Naive thymus-derived CD4-positive, alpha-beta T cell (primary cell): ENCODE measurements around the gene DUS1L. TPM values are rescaled to one million over a fixed set of nuclear protein-coding genes. Genes with fewer than 3 reads are reported as not detected.

ENCODE experiments used
- ATAC-seq: fragments of 150-1000 bp; cut with Tn5 transposase; 2 replicates; pipeline ENCODE4 v1.10.0; 2021; ENCODE audit warnings: mild to moderate bottlenecking, moderate library complexity
- CTCF ChIA-PET: fragments of 350-600 bp; sonication (Branson Sonifier 250); formaldehyde crosslinking; loops from one replicate; lab custom pipeline; 2021; ENCODE audit warnings: antibody characterized with exemption; lab: Charles Lee
- POLR2A ChIA-PET: fragments of 350-600 bp; sonication (Branson Sonifier 250); formaldehyde crosslinking; loops from one replicate; lab custom pipeline; 2021; ENCODE audit warnings: antibody characterized with exemption, inconsistent platforms; lab: Charles Lee
- DNase-seq, 9 donors: peaks; one replicate each; pipeline versions ENCODE4 v3.0.0 to v3.0.0-alpha.2; 2020 to 2022; ENCODE audit warnings: mixed read lengths in 1 of 9
- H3K27ac ChIP-seq: one replicate; pipeline ENCODE4 v1.7.0; 2013; ENCODE audit warnings: mild to moderate bottlenecking, low read depth, low read length, moderate library complexity
- H3K27me3 ChIP-seq, 2 donors: one replicate each; pipeline ENCODE4 v1.7.0; 2013; ENCODE audit warnings: low read length in 2 of 2, mild to moderate bottlenecking in 2 of 2, moderate library complexity in 2 of 2; ENCODE audit not compliant: control insufficient read depth in 2 of 2, insufficient read depth in 2 of 2
- H3K36me3 ChIP-seq, 3 experiments: 1 replicate in 2 of 3; 2 replicates in 1 of 3; pipeline ENCODE4 v1.7.0; 2013; ENCODE audit warnings: low read length in 3 of 3, mild to moderate bottlenecking in 3 of 3, moderate library complexity in 1 of 3; ENCODE audit not compliant: insufficient read depth in 3 of 3, control insufficient read depth in 2 of 3
- H3K4me1 ChIP-seq, 2 donors: one replicate each; pipeline ENCODE4 v1.7.0; 2013; ENCODE audit warnings: low read length in 2 of 2, mild to moderate bottlenecking in 2 of 2, moderate library complexity in 1 of 2; ENCODE audit not compliant: control insufficient read depth in 2 of 2, insufficient read depth in 2 of 2
- H3K4me3 ChIP-seq: 2 replicates; pipeline ENCODE4 v1.7.0; 2013; ENCODE audit warnings: mild to moderate bottlenecking, low read length
- H3K9me3 ChIP-seq, 3 experiments: 1 replicate in 2 of 3; 2 replicates in 1 of 3; pipeline ENCODE4 v1.7.0; 2013; ENCODE audit warnings: low read length in 3 of 3; ENCODE audit not compliant: control insufficient read depth in 2 of 3
- H3K27ac Mint-ChIP-seq, 9 donors: one replicate each; pipeline ENCODE4 v1.8.0; 2020 to 2022; ENCODE audit warnings: mixed read lengths in 9 of 9, mild to moderate bottlenecking in 8 of 9, moderate library complexity in 5 of 9, inconsistent platforms in 2 of 9
- H3K27me3 Mint-ChIP-seq, 5 donors: one replicate each; pipeline ENCODE4 v1.8.0; 2021 to 2022; ENCODE audit warnings: mixed read lengths in 5 of 5, mild to moderate bottlenecking in 1 of 5
- H3K36me3 Mint-ChIP-seq, 5 donors: one replicate each; pipeline ENCODE4 v1.8.0; 2020 to 2022; ENCODE audit warnings: mixed read lengths in 5 of 5, mild to moderate bottlenecking in 3 of 5, inconsistent platforms in 1 of 5
- H3K4me1 Mint-ChIP-seq, 7 donors: one replicate each; pipeline ENCODE4 v1.8.0; 2020 to 2022; ENCODE audit warnings: mixed read lengths in 7 of 7, mild to moderate bottlenecking in 3 of 7, inconsistent platforms in 1 of 7
- H3K4me3 Mint-ChIP-seq, 10 donors: one replicate each; pipeline ENCODE4 v1.8.0; 2020 to 2022; ENCODE audit warnings: mild to moderate bottlenecking in 10 of 10, mixed read lengths in 10 of 10, moderate library complexity in 6 of 10, inconsistent platforms in 2 of 10
- H3K9me3 Mint-ChIP-seq, 11 donors: one replicate each; pipeline ENCODE4 v1.8.0; 2020 to 2022; ENCODE audit warnings: mixed read lengths in 11 of 11, mild to moderate bottlenecking in 4 of 11, inconsistent platforms in 1 of 11, moderate library complexity in 1 of 11
- intact Hi-C, 2 donors: fragments of 100-400 bp; cut with micrococcal nuclease; formaldehyde crosslinking; loops; one replicate each; pipeline ENCODE4 v1.15.1; 2023
- polyA plus RNA-seq, 2 donors: library from polyadenylated mRNA; unstranded; fragments of 300-500 nt; fragmentation: Illumina TruSeq; gene quantifications; one replicate each; pipeline ENCODE4 v1.2.3, GENCODE V29; 2021
- total RNA-seq, 6 experiments: library from RNA in 5 of 6; stranded (reverse) in 5 of 6; gene quantifications; 1 replicate in 5 of 6; 2 replicates in 1 of 6; pipeline ENCODE4 v1.2.3 and lab custom pipeline; 2021 to 2026

The DUS1L gene
- total RNA-seq (100 to 1,000 TPM; 127 to 157 (median 147) TPM), polyA plus RNA-seq (100 to 1,000 TPM in 1 of 2 donors, 10 to 100 TPM in 1; 52.9 to 110 TPM), total RNA-seq (lab: John Stamatoyannopoulos, UW) (115 reads per million, percentile 87 among the genes with 10 or more reads in this experiment)

- ChIA-PET CTCF (interaction anchor here (0.6 kb wide), 1 partner anchor 479 kb away, joined by 3 read pairs; no protein-coding TSS in a partner anchor), POLR2A (interaction anchor here (0.6 to 3.9 kb wide), 13 partner anchors 13 to 382 kb away, joined by 3 to 54 read pairs (median 5); partner anchors contain the start of genes ARL16, CENPX, GPS1 and HGS)
- peak; percentile 95 for ATAC-seq
- Mint-ChIP-seq H3K4me1 (peaks cover 0 to 18% (median 10%) of the 10 kb centered on the region in 7 donors), H3K9me3 (no peaks in the 10 kb centered on the region), H3K4me3 (peak within 1 kb of the TSS; percentile 73 to 91 (median 82)), H3K36me3 (no peaks in the 10 kb centered on the region), H3K27me3 (no peaks in the 10 kb centered on the region), H3K27ac (peak within 1 kb of the TSS; percentile 86 to 95 (median 93))
- intact Hi-C loops: loop anchor here (1.0 kb wide), 6 partner anchors 14 to 61 kb away; partner anchors contain the start of genes DCXR (in 1 of the 2), FASN (in 1 of the 2), GPS1 (in 1 of the 2) and LRRC45 (in 1 of the 2)
- Histone ChIP-seq H3K27me3 (no peaks in the 10 kb centered on the region), H3K27ac (peak within 1 kb of the TSS; percentile 86), H3K4me1 (peaks cover 8 to 27% of the 10 kb centered on the region in 2 donors), H3K4me3 (peak within 1 kb of the TSS; percentile 66), H3K9me3 (no peaks in the 10 kb centered on the region), H3K36me3 (peaks cover 0 to 30% (median 4%) of the 10 kb centered on the region in 3 experiments)
- DNase-seq: peak; percentile 55 to 87 (median 71)
These were observed at the start of gene DUS1L for GRCh38 chr17:82065638-82066303. DUS1L (minus strand) TSS chr17:82065804; CDS start chr17:82065059, 745 bp downstream.

GRCh38 chr17:82114872-82115271, 49.3 kb upstream of the DUS1L start:
- Histone ChIP-seq H3K4me3 (no peak overlapping the region), H3K9me3 (no peaks in the 10 kb centered on the region), H3K4me1 (peaks cover 0 to 7% of the 10 kb centered on the region in 2 donors), H3K36me3 (peaks cover 0 to 17% (median 0%) of the 10 kb centered on the region in 3 experiments), H3K27me3 (no peaks in the 10 kb centered on the region), H3K27ac (no peak overlapping the region)
- Mint-ChIP-seq H3K36me3 (peaks cover 0 to 20% (median 0%) of the 10 kb centered on the region in 5 donors), H3K9me3 (no peaks in the 10 kb centered on the region), H3K4me1 (peaks cover 7 to 21% (median 13%) of the 10 kb centered on the region in 7 donors), H3K4me3 (no peak overlapping the region), H3K27ac (no peak overlapping the region), H3K27me3 (no peaks in the 10 kb centered on the region)
- no peak for DNase-seq
- no peak for ATAC-seq
- POLR2A ChIA-PET: interaction anchor here (1.4 to 1.9 kb wide), 2 partner anchors 9 to 12 kb away, joined by 4 to 9 read pairs; no protein-coding TSS in a partner anchor
- CTCF ChIA-PET: interaction anchor here (0.6 kb wide), 1 partner anchor 12 kb away, joined by 3 read pairs; no protein-coding TSS in a partner anchor
- intact Hi-C loops: no loop called here

GRCh38 chr17:82114447-82114846, 48.8 kb upstream of the DUS1L start:
- Mint-ChIP-seq H3K9me3 (no peaks in the 10 kb centered on the region), H3K27ac (no peak overlapping the region), H3K36me3 (peaks cover 0 to 20% (median 0%) of the 10 kb centered on the region in 5 donors), H3K4me1 (peaks cover 4 to 17% (median 9%) of the 10 kb centered on the region in 7 donors), H3K4me3 (no peak overlapping the region), H3K27me3 (no peaks in the 10 kb centered on the region)
- ChIA-PET POLR2A (interaction anchor here (1.4 kb wide), 1 partner anchor 12 kb away, joined by 4 read pairs; no protein-coding TSS in a partner anchor), CTCF (no interaction called here)
- Histone ChIP-seq H3K9me3 (no peaks in the 10 kb centered on the region), H3K27ac (no peak overlapping the region), H3K27me3 (no peaks in the 10 kb centered on the region), H3K4me3 (no peak overlapping the region), H3K36me3 (peaks cover 0 to 17% (median 0%) of the 10 kb centered on the region in 3 experiments), H3K4me1 (peaks cover 0 to 3% of the 10 kb centered on the region in 2 donors)
- no peak for DNase-seq
- intact Hi-C loops: no loop called here
- no peak for ATAC-seq

GRCh38 chr17:82113941-82114340, 48.3 kb upstream of the DUS1L start:
- POLR2A ChIA-PET: interaction anchor here (3.1 kb wide), 1 partner anchor 8 kb away, joined by 9 read pairs; no protein-coding TSS in a partner anchor
- no peaks in the 10 kb centered on the region for H3K27me3 ChIP-seq
- ATAC-seq (no peak), DNase-seq (no peak)
- peaks cover 0 to 16% (median 8%) of the 10 kb centered on the region in 7 donors for H3K4me1 Mint-ChIP-seq
- no peaks in the 10 kb centered on the region for H3K4me1 ChIP-seq
- no peak overlapping the region for H3K27ac ChIP-seq
- H3K27ac Mint-ChIP-seq: no peak overlapping the region
- H3K4me3 ChIP-seq: no peak overlapping the region
- H3K36me3 ChIP-seq: peaks cover 0 to 17% (median 0%) of the 10 kb centered on the region in 3 experiments
- no peaks in the 10 kb centered on the region for H3K9me3 Mint-ChIP-seq
- CTCF ChIA-PET: no interaction called here
- intact Hi-C loops: no loop called here
- H3K4me3 Mint-ChIP-seq: no peak overlapping the region
- H3K9me3 ChIP-seq: no peaks in the 10 kb centered on the region
- H3K27me3 Mint-ChIP-seq: no peaks in the 10 kb centered on the region
- H3K36me3 Mint-ChIP-seq: peaks cover 0 to 20% (median 0%) of the 10 kb centered on the region in 5 donors

GRCh38 chr17:82113422-82113821, 47.8 kb upstream of the DUS1L start:
- intact Hi-C loops: no loop called here
- ChIA-PET POLR2A (interaction anchor here (0.9 to 3.1 kb wide), 2 partner anchors 8 to 14 kb away, joined by 4 to 9 read pairs; no protein-coding TSS in a partner anchor), CTCF (no interaction called here)
- peaks cover 0 to 17% (median 0%) of the 10 kb centered on the region in 3 experiments for H3K36me3 ChIP-seq
- DNase-seq: no peak
- H3K27ac ChIP-seq: no peak overlapping the region
- no peaks in the 10 kb centered on the region for H3K9me3 ChIP-seq
- Mint-ChIP-seq H3K9me3 (no peaks in the 10 kb centered on the region), H3K27me3 (no peaks in the 10 kb centered on the region), H3K27ac (no peak overlapping the region), H3K4me3 (no peak overlapping the region), H3K36me3 (peaks cover 0 to 22% (median 0%) of the 10 kb centered on the region in 5 donors), H3K4me1 (peaks cover 0 to 17% (median 12%) of the 10 kb centered on the region in 7 donors)
- no peaks in the 10 kb centered on the region for H3K4me1 ChIP-seq
- H3K4me3 ChIP-seq: no peak overlapping the region
- no peaks in the 10 kb centered on the region for H3K27me3 ChIP-seq
- no peak for ATAC-seq

GRCh38 chr17:82112914-82113311, 47.3 kb upstream of the DUS1L start:
- Mint-ChIP-seq H3K36me3 (peaks cover 0 to 21% (median 0%) of the 10 kb centered on the region in 5 donors), H3K27ac (peak overlapping the region in 1 of 9 donors; percentile 12), H3K4me3 (no peak overlapping the region), H3K9me3 (no peaks in the 10 kb centered on the region), H3K27me3 (no peaks in the 10 kb centered on the region), H3K4me1 (peaks cover 0 to 18% (median 13%) of the 10 kb centered on the region in 7 donors)
- no peak overlapping the region for H3K27ac ChIP-seq
- DNase-seq (no peak), ATAC-seq (no peak)
- H3K4me3 ChIP-seq: no peak overlapping the region
- no peaks in the 10 kb centered on the region for H3K4me1 ChIP-seq
- intact Hi-C loops: no loop called here
- ChIA-PET POLR2A (interaction anchor here (0.9 to 3.1 kb wide), 3 partner anchors 9 to 47 kb away, joined by 3 to 9 read pairs (median 4); no protein-coding TSS in a partner anchor), CTCF (no interaction called here)
- no peaks in the 10 kb centered on the region for H3K9me3 ChIP-seq
- H3K36me3 ChIP-seq: peaks cover 0 to 17% (median 0%) of the 10 kb centered on the region in 3 experiments
- no peaks in the 10 kb centered on the region for H3K27me3 ChIP-seq
